ENCODE data around the gene UGT1A7. TPM values are rescaled to one million over a fixed set of nuclear protein-coding genes. Genes with fewer than 3 reads are reported as not detected.
"Not testable (repeated sequence)": the region's sequence is repeated elsewhere in the genome, so short reads cannot be mapped to it uniquely, and the experiment has no call there.

Gene UGT1A7
- total RNA-seq, 2 experiments from 2014 or later, result not detected

DNA sequence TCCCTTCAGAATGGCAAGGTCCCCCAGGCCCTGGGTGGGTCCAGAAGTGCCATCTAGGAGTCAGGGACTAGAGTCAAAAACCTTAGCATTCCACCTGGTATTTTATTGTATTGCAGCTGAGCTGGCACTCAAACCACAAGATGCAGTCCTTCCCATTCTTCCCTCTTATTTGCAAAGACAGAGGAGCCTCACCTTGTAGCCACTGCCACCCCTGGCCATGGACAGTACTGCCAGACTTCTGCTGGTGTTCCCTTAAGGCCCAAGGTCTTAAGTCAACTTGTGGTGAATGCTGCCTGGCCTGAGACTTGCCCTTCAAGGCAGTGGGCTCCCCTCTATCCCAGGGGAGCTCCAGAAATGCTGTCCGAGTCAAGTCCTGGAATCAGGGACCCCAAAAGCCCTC lies 38.6 kb upstream of the UGT1A7 start:
- TF ChIP-seq, protein P1, sequence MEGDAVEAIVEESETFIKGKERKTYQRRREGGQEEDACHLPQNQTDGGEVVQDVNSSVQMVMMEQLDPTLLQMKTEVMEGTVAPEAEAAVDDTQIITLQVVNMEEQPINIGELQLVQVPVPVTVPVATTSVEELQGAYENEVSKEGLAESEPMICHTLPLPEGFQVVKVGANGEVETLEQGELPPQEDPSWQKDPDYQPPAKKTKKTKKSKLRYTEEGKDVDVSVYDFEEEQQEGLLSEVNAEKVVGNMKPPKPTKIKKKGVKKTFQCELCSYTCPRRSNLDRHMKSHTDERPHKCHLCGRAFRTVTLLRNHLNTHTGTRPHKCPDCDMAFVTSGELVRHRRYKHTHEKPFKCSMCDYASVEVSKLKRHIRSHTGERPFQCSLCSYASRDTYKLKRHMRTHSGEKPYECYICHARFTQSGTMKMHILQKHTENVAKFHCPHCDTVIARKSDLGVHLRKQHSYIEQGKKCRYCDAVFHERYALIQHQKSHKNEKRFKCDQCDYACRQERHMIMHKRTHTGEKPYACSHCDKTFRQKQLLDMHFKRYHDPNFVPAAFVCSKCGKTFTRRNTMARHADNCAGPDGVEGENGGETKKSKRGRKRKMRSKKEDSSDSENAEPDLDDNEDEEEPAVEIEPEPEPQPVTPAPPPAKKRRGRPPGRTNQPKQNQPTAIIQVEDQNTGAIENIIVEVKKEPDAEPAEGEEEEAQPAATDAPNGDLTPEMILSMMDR (IDR thresholded peaks at IDR 0.05), result no peak
- H3K9me3 Mint-ChIP-seq, result peaks cover 6% of the 10 kb centered on the region
- DNase-seq, result no peak
- ChIA-PET POLR2A (no interaction called here), CTCF (no interaction called here)
- Histone ChIP-seq H3K36me3 (ENCODE audit: insufficient read depth, low read length) (no peaks in the 10 kb centered on the region), H3K4me3 (ENCODE audit: low read length) (no peak overlapping the region), H3K27me3 (ENCODE audit: control insufficient read depth in 1 of 2, insufficient read depth in 2 of 2, low read length in 2 of 2) (no peaks in the 10 kb centered on the region), H3K27ac (ENCODE audit: low read depth in 1 of 2, low read length in 2 of 2) (no peak overlapping the region), H3K4me1 (ENCODE audit: insufficient read depth, low read length) (no peaks in the 10 kb centered on the region), H3K9me3 (ENCODE audit: control insufficient read depth in 1 of 2, insufficient read depth in 1 of 2, low read length in 2 of 2) (peaks cover 9 to 16% of the 10 kb centered on the region in 2 experiments)
- no peak overlapping the region for H3K27ac Mint-ChIP-seq
- intact Hi-C loops (cut with DNase I, micrococcal nuclease), result no loop called here
- no peaks in the 10 kb centered on the region for H3K36me3 Mint-ChIP-seq (ENCODE audit: low read depth)
- peaks cover 24% of the 10 kb centered on the region for H3K27me3 Mint-ChIP-seq
- H3K4me3 Mint-ChIP-seq, result no peak overlapping the region
- no peak for ATAC-seq (ENCODE audit: poor library complexity)
- peaks cover 13% of the 10 kb centered on the region for H3K4me1 Mint-ChIP-seq (ENCODE audit: low read depth)

DNA sequence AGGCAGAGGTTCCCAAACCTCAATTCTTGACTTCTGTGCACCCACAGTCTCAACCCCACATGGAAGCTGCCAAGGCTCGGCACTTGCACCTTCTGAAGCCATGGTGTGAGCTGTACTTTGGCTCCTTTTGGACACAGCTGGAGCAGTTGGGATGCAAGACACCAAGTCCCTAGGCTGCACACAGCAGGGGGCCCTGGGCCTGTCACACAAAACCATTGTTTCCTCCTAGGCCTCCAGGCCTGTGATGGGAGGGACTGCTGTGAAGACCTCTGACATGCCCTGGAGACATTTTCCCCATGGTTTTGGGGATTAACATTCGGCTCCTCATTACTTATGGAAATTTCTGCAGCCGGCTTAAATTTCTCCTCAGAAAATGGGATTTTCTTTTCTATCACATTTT lies 35.7 kb upstream of the UGT1A7 start:
- ATAC-seq (ENCODE audit: poor library complexity); H3K9me3 Mint-ChIP-seq; H3K4me1 ChIP-seq (ENCODE audit: insufficient read depth, low read length); H3K4me1 Mint-ChIP-seq (ENCODE audit: low read depth); POLR2A ChIA-PET; H3K27me3 ChIP-seq (ENCODE audit: control insufficient read depth in 1 of 2, insufficient read depth in 2 of 2, low read length in 2 of 2); H3K4me3 ChIP-seq (ENCODE audit: low read length); H3K36me3 ChIP-seq (ENCODE audit: insufficient read depth, low read length); H3K36me3 Mint-ChIP-seq (ENCODE audit: low read depth); H3K27ac ChIP-seq (ENCODE audit: low read depth in 1 of 2, low read length in 2 of 2); intact Hi-C loops (cut with DNase I, micrococcal nuclease); H3K27ac Mint-ChIP-seq; DNase-seq; CTCF ChIA-PET; H3K4me3 Mint-ChIP-seq: not testable (repeated sequence)
- H3K9me3 ChIP-seq (ENCODE audit: control insufficient read depth in 1 of 2, insufficient read depth in 1 of 2, low read length in 2 of 2), result peaks cover 9 to 16% of the 10 kb centered on the region in 2 experiments
- H3K27me3 Mint-ChIP-seq, result peaks cover 33% of the 10 kb centered on the region

- no peak for ATAC-seq (ENCODE audit: poor library complexity)
- H3K36me3 ChIP-seq (ENCODE audit: insufficient read depth, low read length), result no peaks in the 10 kb centered on the region
- no peak overlapping the region for H3K4me3 ChIP-seq (ENCODE audit: low read length)
- no peak overlapping the region for H3K27ac ChIP-seq (ENCODE audit: low read depth in 1 of 2, low read length in 2 of 2)
- ChIA-PET POLR2A (no interaction called here), CTCF (no interaction called here)
- Mint-ChIP-seq H3K9me3 (peaks cover 6% of the 10 kb centered on the region), H3K36me3 (ENCODE audit: low read depth) (no peaks in the 10 kb centered on the region), H3K27ac (no peak overlapping the region), H3K4me3 (no peak overlapping the region), H3K27me3 (peaks cover 51% of the 10 kb centered on the region), H3K4me1 (ENCODE audit: low read depth) (no peaks in the 10 kb centered on the region)
- no peaks in the 10 kb centered on the region for H3K4me1 ChIP-seq (ENCODE audit: insufficient read depth, low read length)
- DNase-seq, result no peak
- TF ChIP-seq, protein P1 (IDR thresholded peaks at IDR 0.05), result no peak
- H3K9me3 ChIP-seq (ENCODE audit: control insufficient read depth in 1 of 2, insufficient read depth in 1 of 2, low read length in 2 of 2), result peaks cover 2 to 3% of the 10 kb centered on the region in 2 experiments
- peaks cover 0 to 4% of the 10 kb centered on the region in 2 experiments for H3K27me3 ChIP-seq (ENCODE audit: control insufficient read depth in 1 of 2, insufficient read depth in 2 of 2, low read length in 2 of 2)
- intact Hi-C loops (cut with DNase I, micrococcal nuclease), result no loop called here
These were observed 30.7 kb upstream of the UGT1A7 start for GRCh38 chr2:233650981-233651380.

DNA sequence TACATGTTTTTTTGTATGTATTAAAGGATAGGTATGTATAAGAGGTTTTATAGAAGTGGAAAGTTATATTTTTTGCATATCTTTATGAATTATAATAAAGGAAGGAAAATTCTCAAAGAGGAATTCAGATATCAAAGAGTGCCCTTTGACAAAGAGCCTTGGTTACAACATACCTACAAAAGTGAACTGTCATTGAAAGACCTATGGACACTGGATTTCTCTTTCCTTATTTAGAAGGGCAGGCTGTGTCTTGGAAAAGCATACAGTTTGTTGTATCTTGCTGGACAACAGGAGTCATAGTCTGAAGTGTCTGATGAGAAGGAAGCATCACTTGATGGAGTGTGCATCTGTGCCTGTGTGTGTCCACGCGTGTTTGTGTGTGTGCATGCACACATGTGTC lies 30.3 kb upstream of the UGT1A7 start:
- ChIA-PET CTCF (no interaction called here), POLR2A (no interaction called here)
- H3K4me3 ChIP-seq (ENCODE audit: low read length), result no peak overlapping the region
- ATAC-seq (ENCODE audit: poor library complexity), result no peak
- H3K4me1 ChIP-seq (ENCODE audit: insufficient read depth, low read length), result no peaks in the 10 kb centered on the region
- no peaks in the 10 kb centered on the region for H3K36me3 ChIP-seq (ENCODE audit: insufficient read depth, low read length)
- no peak overlapping the region for H3K27ac ChIP-seq (ENCODE audit: low read depth in 1 of 2, low read length in 2 of 2)
- Mint-ChIP-seq H3K4me3 (no peak overlapping the region), H3K36me3 (ENCODE audit: low read depth) (no peaks in the 10 kb centered on the region), H3K27me3 (peaks cover 49% of the 10 kb centered on the region), H3K4me1 (ENCODE audit: low read depth) (no peaks in the 10 kb centered on the region), H3K9me3 (peaks cover 4% of the 10 kb centered on the region), H3K27ac (no peak overlapping the region)
- H3K9me3 ChIP-seq (ENCODE audit: control insufficient read depth in 1 of 2, insufficient read depth in 1 of 2, low read length in 2 of 2), result no peaks in the 10 kb centered on the region
- intact Hi-C loops (cut with DNase I, micrococcal nuclease), result no loop called here
- H3K27me3 ChIP-seq (ENCODE audit: control insufficient read depth in 1 of 2, insufficient read depth in 2 of 2, low read length in 2 of 2), result peaks cover 0 to 4% of the 10 kb centered on the region in 2 experiments
- no peak for DNase-seq
- TF ChIP-seq, protein P1 (IDR thresholded peaks at IDR 0.05), result no peak
